ENCODE measurements around the gene DYRK1A.

Gene DYRK1A

DNA sequence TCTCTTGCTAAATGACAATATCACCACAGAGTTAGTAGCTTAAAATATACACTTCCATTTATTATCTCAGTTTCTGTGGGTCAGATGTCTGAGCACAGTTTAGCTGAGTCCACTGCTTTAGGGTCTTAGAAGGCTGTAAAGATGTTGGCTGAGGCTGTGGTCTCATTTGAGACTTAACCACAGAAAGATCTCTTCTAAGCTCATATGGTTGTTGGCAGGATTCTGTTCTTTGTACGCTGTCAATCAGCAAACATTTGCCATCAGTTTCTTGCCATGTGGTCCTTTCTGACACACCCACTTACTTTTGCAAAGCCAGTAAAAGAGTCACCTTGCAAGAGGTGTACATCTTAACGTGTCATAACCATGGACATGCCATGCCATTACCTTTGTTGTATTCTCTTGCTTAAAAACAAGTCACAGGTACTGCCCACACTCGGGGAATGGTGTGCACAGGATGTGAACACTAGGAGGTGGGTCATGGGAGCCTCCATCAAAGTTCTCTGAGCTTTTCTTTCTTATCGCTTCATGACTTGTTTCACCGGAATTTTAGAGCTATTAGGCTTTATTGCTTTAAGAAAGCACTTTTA lies 18.7 kb downstream of the DYRK1A start:
- DNase-seq (ENCODE audit: low read depth), result no peak

DNA sequence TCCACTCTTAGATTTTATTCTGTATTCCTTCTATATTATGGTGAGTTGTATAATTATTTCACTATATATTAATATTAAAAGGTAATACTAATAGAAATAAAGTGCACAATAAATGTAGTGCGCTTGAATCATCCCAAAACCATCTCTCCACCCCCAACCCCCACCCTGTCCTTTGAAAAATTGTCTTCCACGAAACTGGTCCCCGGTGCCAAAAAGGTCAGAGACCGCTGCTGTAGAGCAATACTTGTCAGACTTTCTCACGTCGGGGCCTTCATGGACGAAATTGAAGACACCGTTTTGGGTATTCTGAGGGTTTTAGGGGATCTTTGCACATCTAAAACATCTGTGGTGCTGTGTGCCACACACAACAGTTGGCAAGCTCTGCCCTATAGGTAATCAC lies 19.6 kb downstream of the DYRK1A start:
- no peak for DNase-seq (ENCODE audit: low read depth)

DNA sequence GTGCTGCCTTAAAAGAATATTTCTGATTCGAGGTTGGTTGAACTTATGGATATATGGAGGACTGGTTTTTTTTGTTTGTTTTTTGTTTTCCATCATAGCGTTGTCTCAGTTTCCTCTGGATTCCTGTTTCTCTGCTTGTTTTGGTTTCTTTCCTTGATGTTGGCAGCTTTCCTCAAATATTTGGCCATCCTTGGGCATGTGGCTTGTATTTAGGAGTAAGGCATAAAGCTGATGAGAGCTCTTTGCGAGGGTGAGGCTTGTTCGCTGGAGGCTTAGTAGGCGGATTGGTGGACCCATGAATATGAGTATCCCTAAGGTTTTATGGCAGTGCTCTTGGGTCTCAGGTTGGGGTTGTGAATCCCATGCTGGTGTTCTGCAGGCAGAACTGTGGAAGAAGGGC lies 22.9 kb downstream of the DYRK1A start:
- no peak for DNase-seq (ENCODE audit: low read depth)

- no peak for DNase-seq (ENCODE audit: low read depth)
Observed at GRCh38 chr21:37391666-37392065, 25.1 kb downstream of the DYRK1A start.

GRCh38 chr21:37392441-37392840 lies 25.9 kb downstream of the DYRK1A start:
- DNase-seq (ENCODE audit: low read depth), result no peak

- no peak for DNase-seq (ENCODE audit: low read depth)
Observed at GRCh38 chr21:37393030-37393429, 26.5 kb downstream of the DYRK1A start.

DNA sequence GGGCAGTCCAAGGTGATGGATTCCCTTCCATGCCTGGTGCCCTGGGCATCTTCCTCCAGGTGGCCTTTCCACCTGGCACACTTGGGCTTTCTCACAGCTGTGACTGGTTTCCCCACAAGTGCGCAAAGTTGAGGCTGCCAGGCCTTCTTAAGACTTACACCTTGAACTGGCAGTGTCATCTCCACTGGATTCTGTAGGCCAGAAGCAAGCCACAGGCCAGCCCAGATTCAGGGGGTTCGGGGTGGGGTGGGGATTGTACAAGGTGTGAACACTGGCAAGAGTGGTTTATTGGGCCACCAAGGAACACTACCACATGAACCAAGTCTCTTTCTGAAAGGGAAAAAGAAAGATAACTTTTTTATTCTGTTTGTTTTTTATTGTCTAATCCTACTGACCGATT lies 27.2 kb downstream of the DYRK1A start:
- DNase-seq (ENCODE audit: low read depth), result no peak

DNA sequence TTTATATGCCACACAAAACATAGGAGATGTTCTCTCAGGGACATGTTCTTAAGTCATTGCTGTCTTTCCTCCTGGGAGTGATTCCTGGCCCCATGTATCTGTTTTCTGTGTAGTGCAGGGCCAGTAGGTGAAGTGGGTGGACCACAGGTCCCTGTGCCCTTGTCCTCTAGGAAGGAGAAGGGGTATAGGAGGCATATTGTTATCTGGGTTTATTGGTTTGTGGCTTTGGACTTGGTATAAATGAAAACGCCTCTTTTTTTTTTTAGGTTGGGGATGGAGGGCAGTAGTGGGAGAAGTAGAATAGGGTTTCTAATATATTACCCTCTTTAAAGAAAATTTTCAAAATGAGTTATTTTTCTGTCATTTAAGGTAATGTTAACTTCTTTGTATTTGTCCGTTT lies 29.4 kb downstream of the DYRK1A start:
- no peak for DNase-seq (ENCODE audit: low read depth)

- no peak for DNase-seq (ENCODE audit: low read depth)
Observed at GRCh38 chr21:37396855-37397254, 30.3 kb downstream of the DYRK1A start.

- no peak for DNase-seq (ENCODE audit: low read depth)
Observed at GRCh38 chr21:37398697-37399096, 32.1 kb downstream of the DYRK1A start.

GRCh38 chr21:37402251-37402867 lies 35.8 kb downstream of the DYRK1A start:
- no peak for DNase-seq (ENCODE audit: low read depth)

DNA sequence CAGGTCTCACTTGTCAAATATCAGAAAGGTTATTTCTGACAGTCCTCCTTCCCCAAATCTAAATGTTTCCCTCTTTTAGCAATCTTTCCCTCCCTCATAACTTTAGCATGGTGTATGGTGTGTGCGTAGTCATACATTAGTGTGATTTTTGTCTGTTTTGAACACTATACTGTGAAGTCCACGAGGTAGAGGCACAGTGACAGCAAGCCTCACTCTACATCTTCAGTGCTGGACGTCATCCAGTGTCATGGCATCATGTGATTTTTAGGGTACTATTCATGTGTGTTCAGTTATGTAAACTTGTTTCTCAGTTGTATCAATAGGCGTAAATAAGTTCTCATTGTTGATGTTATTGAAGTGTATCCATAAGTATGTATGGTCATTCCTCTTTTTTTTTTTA lies 39.1 kb downstream of the DYRK1A start:
- no peak for DNase-seq (ENCODE audit: low read depth)

- no peak for DNase-seq (ENCODE audit: low read depth)
Observed at GRCh38 chr21:37407719-37408420, 41.3 kb downstream of the DYRK1A start.

DNA sequence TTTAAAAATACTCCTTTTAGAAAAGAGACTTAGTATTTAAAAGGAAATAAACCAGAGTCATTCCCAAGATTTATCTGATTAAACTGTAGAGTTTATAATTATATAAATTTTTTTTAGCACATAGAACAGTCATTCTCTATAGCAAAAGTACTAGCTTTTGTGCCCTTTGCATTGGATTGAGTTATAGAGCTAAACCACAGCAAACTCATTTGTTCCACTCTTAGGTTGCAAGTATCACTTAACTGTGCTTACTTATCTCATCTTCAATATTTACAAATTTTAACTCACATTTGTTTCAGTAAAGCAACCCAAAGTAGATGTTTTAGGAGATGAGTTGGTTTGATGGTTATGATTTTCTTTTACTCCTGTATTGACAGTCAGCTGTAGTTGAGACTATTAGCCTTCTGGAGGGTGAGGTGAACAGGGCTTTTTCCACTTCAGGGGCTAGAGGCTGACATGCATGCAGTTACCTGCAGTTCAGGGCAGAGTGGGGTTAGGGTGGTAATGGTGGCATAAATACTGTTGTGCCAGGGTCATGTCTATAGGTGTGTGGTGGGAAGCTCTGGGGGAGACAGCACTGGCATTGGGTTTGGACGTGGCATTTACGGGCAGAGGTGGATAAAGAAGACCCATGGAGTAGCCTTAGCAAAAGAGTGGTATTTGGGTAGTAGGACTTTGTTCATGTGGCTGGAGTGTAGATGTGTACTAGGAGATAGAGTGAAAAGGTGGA lies 42.1 kb downstream of the DYRK1A start:
- DNase-seq (ENCODE audit: low read depth), result no peak

- no peak for DNase-seq (ENCODE audit: low read depth)
Observed at GRCh38 chr21:37410639-37411038, 44.1 kb downstream of the DYRK1A start.

GRCh38 chr21:37412603-37413360 lies 46.2 kb downstream of the DYRK1A start:
- no peak for DNase-seq (ENCODE audit: low read depth)

- no peak for DNase-seq (ENCODE audit: low read depth)
Observed at GRCh38 chr21:37413553-37414291, 47.1 kb downstream of the DYRK1A start.

DNA sequence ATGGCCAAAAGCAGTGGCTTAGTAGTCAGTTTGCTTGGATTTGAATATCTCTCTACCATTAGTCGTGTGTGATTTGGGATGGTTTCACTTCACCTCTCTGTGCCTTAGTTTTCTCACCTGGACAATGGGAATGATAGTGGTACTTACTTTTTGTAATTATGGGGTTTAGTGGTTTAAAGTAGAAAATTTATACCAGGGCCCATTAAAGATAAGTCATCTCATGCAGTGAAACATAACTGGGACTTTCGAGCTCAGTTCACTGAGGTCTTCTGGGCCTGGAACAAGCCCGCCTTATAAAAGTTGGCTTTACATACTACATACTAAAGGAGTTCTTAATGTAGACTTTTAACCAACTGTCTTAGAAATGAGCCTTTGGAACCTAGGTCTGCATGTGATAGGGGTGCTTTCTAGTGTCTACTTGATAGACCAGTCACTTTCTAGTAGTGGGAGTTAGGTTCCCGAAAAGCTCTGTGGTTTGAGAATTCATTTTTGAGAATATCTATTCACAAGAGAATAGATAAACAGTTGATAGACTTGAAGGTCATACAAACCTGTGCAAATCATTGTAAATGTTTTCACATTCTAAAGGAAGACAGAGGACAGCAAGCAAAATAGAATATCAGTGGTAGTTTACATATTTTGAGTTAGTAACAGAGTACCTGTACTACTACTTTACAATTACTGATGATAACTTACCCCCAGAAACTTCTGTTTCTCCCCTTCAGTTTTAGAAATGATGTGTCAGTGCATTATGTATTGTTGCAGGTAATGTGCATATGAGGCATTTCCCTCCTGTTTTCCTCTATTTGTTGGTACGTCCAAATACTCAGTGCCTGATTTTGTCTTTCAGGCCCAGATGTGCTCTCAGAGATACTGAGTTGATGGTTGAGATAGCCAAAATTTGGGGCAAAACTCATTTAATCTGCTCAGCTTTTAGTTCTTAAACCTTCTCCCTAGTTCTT lies 48.0 kb downstream of the DYRK1A start:
- no peak for DNase-seq (ENCODE audit: low read depth)

- no peak for DNase-seq (ENCODE audit: low read depth)
Observed at GRCh38 chr21:37415939-37416338, 49.4 kb downstream of the DYRK1A start.

GRCh38 chr21:37416914-37417313 lies 50.3 kb downstream of the DYRK1A start:
- DNase-seq (ENCODE audit: low read depth), result no peak
